OCI-LY1 (cell line): Measurements from ENCODE around the gene CTNNA3.

Experiments
- EZH2 ChIP-seq: fragments of 200-600 bp; sonication (generic), shearing (Covaris generic); IDR thresholded peaks from 2 replicates; pipeline ENCODE4 v1.8.0; 2017; ENCODE audit warnings: borderline replicate concordance, mixed run types, mild to moderate bottlenecking, antibody characterized with exemption, low read length, moderate library complexity, mixed read lengths
- TF ChIP-seq, protein P1 (sequence below): fragments of 200-600 bp; sonication (generic), shearing (Covaris generic); IDR thresholded peaks from 2 replicates; pipeline ENCODE4 v1.5.1; 2017; ENCODE audit warnings: mild to moderate bottlenecking, antibody characterized with exemption, low read length, moderate library complexity, mixed read lengths

DNA sequence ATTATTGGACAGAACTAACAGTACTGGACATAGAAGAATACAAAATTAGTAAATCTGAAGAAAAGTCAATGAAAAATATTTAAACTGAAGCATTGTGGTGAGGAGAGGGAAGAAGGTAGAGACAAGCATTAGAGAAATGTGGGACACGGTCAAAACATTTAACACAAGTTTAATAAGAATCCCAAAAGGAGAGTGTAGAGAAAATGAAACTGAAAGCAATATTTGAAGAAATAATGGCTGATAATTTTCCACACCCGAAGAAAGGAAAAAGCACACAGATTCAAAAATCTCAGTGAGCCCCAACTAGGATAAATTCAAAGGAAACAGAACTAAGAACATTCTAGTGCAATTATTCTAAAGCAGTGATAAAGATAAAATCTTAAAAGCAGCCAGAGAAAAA lies 896.5 kb downstream of the CTNNA3 start:
- TF ChIP-seq, protein P1, sequence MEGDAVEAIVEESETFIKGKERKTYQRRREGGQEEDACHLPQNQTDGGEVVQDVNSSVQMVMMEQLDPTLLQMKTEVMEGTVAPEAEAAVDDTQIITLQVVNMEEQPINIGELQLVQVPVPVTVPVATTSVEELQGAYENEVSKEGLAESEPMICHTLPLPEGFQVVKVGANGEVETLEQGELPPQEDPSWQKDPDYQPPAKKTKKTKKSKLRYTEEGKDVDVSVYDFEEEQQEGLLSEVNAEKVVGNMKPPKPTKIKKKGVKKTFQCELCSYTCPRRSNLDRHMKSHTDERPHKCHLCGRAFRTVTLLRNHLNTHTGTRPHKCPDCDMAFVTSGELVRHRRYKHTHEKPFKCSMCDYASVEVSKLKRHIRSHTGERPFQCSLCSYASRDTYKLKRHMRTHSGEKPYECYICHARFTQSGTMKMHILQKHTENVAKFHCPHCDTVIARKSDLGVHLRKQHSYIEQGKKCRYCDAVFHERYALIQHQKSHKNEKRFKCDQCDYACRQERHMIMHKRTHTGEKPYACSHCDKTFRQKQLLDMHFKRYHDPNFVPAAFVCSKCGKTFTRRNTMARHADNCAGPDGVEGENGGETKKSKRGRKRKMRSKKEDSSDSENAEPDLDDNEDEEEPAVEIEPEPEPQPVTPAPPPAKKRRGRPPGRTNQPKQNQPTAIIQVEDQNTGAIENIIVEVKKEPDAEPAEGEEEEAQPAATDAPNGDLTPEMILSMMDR: no peak
- no peak for TF ChIP-seq EZH2
